GM18519 (cell line): Measurements from ENCODE around the gene UBE2N.
"Not testable (repeated sequence)": the region's sequence is repeated elsewhere in the genome, so short reads cannot be mapped to it uniquely, and the experiment has no call there.

Experiments used
- ATAC-seq: cut with Tn5 transposase; IDR thresholded peaks from one replicate; pipeline ENCODE4 v1.9.1; 2021; ENCODE audit warnings: mild to moderate bottlenecking, moderate library complexity; ENCODE audit not compliant: unreplicated experiment, low FRiP score

Gene UBE2N

DNA sequence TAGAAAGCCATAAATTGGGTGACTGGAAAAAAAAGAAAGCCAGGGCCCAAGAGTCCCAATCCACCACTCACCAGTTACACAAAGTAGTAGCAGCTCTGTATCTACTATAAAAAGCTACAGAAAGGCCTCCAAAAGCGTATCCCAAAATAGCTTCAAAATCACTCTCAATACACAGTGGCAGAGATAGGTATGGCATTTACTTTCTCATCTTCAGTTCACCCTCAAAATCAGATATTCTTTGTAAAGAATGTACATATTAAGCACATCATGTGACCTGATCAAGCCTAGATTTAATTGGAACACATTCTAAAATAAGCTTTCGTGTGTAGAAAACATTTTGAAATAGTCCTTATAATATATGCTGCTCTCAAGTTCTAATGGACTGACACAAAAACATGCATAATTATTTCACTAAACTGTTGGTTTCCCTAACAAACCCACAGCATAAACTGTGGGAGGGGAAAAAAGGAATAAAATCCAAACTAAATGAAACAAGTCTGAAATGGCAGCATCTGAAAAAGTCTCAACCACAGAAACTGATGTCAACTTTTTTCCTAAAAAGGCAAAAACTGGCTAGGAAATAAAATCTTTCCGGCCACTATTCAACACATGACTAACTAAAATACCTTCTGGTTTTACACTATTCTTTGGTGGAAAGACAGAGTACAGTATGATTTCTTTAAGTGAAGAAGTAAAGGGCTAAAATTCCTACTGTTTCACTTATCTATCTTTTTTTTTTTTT, 25.9 kb downstream of the UBE2N start:
- ATAC-seq, result no peak

DNA sequence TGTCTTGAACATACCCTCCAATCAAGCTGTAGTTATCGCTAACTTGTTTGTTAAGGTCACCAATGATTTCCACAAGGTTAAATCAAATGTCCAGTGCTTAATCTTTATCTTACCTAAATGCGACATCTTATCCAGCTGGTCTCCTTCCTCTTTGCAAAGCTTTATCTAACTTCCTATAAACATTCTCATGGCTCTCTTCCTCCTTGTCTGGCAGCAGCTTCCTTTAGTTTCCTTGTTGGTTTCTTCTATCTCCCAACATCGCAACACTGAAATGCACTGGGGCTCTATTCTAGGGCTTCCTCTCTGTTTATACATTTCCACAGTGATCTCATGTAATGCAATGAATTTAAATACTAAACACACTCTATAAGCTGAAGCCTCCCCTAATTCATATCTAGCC, 28.7 kb downstream of the UBE2N start:
- ATAC-seq, result no peak

DNA sequence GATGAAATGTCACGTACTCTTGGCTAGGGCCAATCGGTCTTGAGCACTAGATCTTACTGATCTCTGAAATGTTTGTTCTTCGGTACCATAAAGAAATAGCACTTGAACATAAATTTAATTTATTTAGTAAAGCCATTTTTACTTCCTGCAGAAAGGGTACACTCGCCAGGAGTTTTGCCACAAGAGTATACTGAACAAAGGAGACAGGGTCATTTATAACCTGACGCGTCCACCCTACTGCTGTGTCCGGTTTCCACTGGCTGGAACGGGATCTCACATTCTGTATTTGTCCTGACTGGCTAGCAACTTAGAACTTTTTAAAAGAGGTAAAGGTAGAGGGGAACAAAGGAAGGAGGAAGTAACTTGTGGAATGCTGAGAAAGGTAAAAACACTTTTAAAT, 29.4 kb downstream of the UBE2N start:
- ATAC-seq, result not testable (repeated sequence)

DNA sequence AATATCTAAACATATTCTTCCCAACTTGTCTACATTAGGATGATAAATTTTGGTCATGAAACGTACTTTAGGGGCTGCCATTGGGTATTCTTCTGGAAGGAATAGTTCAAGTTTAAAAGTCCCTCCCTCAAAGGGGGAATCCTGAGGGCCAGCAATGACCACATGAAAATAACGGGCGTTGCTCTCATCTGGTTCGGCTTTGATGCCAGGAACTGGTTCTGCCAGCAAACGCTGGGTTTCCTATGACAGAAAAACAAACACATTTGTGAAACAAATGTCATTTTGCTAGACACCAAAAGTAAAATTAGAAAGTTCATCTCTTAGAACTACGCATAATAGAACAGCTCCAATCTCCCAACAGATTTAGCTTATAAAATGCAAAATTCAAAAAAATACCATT, 30.7 kb downstream of the UBE2N start:
- ATAC-seq, result not testable (repeated sequence)

DNA sequence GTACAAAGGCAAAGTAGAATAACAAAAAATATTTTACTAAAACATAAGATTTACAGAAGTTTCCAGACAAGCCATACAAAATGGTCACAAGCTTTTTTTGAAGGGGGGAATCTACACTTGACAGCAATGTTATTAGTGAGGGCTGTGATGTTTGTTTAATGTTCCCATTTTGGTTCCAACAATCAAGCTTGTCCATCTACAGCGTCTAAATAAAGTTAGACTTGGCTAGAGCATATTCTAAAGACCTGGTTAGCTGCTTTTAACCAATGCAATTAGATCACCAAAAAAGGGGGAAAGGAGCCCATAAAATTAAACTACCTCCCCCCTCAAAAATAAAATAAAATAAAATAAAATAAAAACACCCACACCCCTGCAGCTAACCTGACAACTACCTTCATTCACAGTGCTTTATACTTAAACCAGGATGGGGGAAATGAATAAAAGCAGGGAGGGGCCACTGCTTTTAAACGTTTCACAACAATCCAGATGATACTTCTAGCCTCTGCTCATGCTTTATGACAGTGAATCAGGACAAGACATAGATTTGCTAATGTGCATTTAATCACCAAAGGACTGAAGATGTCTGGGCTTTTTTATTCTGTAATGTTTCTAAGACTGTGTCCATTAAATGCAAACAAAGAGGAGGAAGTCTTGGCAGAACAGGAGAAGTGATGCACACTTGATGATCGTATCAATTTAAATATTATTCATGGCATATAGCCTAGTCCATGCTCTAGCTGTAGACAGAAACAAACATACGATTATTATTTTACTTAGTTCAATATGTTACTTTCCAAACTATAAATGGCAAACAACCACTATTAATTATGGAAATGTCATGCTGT, 32.2 kb downstream of the UBE2N start:
- ATAC-seq, result not testable (repeated sequence)

DNA sequence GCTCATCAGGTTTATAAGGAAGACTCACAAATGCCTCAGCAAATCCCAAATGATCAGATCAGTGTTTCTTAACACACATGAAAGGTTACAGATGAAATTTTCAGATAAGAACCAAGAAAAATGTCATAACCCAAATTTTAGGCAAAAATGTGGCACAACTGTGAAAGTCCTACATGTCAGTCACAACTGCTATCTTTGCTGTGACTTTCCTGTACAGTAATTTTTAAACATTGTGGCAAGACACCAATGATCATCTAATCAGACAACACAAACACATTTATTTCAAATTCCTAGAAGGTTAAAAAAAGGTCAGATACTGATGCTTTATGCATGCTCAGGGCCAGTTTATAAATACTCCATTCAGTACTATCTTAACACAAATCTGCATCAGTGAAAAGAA, 32.9 kb downstream of the UBE2N start:
- ATAC-seq, result no peak

DNA sequence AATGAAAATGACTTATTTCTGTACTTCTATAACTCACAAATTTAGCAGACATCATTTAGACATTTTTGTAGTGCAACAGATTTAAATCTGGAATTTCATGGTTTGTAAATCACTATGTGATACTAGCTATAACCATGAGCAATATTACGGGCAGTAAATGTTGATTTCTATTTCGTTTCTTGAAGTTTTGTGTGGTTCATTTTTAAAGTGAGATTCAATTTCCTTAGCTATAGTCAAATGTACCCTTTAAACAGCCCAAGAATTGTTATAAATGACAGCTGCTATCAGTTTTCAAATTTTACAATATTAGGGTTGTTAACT, 33.8 kb downstream of the UBE2N start:
- ATAC-seq, result no peak

DNA sequence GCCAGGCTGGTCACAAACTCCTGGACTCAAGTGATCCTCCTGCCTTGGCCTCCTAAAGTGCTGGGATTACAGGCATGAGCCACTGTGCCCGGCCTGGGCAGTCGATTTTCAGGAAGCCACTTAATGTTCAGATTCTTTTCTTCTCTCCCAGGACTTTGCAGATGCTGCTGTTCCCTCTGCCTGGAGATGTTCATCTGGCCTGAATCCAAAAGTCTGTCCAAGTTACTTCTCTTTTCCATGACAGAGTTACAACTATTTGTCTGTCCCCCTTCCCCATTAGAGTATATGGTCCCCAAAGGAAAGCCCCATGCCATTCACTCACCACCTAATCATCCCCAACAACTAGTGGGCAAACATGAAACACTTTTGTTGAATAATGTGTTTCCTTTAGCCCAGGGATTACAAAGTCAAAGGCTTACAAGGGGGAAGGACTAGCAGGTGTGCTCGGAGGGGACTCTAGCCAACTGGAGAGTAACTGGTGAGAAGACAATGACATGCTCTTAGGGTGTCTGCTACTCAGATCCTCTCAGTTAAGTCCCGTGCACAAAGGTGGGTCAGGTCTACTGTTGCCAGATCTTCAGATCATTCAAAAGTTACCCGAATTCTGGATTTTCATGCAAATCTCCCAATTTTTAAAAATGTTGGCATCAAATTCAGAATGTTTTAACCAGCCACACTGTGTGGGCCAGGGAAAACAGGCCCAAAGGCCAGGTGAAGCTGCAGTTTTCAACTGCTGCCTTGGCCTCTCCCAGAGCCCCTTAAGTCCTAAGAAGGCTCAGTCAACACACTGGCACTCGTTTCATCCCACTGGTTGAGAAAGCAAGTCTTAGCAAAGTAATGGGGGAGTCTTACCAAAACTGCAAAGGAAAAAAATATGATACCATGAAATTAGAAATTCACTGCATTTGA, 34.4 kb downstream of the UBE2N start:
- no peak for ATAC-seq

DNA sequence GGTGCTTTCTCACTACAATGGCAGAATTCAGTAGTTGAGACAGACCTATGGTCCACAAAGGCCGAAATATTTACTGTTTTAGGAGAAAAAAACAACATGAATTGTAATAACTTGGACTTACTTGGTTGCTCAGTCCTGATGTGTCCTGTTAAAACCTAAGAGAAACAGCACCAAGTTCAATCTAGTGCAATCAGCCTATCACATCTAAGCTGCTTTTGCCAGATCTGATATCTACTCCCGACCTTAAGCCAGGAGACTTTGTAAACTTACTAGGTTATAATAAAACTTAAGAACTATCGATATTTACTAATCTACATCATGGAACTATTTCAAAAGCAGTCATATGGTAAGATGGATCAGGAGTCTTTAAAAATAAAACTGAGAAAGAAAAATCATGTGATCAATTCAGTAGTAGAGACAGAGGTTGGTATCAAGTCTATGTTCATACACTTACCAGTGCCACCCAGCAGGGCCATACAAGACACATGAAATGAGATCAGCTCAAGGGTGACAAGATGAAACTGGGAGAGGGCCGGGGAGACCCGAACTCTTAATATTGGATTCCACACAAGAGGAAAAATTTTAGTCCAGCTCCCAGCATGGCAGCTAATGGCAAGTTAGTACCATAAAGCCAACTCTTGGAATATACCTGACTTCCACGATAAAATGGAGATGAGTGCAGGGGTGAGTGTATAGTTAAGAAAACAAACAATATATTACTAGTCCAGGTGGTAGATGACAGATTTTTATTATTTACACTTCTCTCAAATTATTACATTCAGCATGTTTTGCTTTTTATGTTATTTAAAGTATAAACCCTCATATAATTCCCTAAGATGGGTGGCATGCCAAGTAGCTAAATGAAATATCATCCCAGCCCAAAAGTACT, 36.5 kb downstream of the UBE2N start:
- no peak for ATAC-seq

DNA sequence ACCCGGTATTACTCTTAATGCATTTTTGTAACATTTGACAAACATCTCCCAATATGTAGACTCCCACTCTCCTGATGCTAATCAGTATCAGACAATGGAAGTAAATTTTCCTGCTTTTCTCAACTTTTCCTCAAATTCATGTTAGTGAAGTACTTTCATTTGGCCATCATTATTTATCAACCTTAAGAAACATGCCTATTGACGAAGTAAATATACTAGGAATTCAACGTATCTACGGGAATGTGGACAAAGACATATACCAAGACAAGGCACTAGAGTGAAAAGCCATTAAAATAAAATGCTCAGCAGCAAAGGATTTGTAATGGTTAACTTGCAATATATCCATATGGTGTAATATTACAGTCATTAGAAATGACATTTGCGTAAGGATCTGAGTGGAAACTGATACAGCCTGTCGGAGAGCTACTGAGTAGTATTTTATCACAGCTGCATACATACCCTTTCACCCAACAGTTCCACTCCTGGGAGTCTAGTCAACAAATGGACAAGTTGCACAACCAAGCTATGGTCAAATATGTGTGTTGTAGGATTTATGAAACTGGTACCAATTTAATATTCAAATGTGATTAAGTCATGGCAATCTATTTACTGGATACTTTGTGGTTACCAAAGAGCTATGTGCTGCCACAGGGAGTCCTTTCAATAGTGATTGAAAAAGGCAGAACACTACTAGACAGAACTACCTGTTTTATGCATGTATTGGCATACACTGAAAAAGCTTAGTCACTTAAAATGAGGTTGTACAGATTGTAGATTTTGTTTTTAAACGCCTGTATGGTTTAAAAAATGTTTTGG, 37.6 kb downstream of the UBE2N start:
- ATAC-seq, result no peak

DNA sequence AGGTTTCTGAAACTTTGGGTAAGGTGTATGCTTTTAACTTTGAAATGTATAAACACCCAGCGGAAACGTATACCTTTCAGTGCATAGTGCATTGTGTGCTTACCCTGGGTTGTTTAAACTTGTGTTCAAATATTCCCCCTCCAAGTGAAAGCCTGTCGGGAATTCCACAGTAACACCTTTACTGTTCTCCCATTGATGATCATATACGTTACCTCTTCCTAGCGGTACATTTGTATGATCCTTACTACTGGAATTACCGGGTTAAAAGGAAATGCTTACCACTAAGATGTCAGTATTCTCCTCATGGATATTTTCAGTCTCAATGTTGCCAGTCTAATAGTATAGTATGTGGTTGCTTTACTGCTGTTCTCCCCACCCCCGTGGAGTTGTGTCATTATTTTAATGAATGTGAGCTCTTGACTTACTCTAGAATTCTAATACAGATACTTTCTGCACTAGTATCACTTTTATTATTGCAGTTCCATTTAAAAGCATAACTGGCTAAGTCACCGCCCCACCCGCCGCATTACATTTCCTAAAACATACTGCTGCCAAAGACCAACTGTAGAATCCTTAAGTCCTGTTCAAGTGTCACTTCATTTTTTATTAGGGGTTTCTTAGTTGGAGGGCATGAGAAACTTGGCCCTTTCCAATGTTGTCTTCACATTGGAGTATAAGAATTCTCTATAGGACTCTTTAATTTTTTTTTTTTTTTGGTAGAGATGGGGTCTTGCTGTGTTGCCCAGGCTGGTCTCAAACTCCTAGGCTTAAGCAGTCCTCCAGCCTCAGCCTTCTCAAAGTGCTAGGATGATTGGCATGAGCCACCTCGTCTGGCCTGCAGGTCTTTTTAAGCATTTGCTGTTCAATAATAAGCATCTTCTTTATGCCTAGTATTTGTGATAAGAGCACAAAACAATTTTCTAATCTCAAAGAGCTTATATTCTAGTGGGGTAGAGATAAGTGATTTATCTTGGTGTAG, 39.1 kb downstream of the UBE2N start:
- ATAC-seq, result no peak

DNA sequence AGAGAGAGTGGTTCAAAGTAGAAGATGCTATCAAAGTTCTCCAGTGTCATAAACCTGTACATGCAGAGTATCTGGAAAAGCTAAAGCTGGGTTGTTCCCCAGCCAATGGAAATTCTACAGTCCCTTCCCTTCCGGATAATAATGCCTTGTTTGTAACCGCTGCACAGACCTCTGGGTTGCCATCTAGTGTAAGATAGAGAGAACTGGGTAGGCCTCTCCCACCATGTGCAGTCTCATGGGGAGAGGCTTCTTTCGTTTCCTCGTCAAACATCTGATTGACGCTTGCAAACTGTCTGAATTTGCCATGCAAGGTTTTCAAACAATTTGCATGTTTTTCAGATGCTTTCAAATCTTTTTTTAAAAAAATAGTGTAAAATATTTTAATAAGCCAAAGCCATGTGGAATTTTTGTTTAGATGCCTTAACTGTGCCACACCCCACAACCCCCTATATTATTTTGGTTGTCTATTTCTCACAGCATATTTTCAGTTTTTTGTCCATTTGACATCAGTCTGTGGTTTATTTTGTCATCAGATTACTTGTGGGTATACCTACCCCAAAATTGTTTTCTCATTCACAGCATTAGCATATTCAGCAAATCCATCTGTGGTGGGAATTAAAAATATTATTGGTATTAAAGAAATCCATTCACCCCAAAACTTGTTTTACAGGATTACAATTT, 42.4 kb downstream of the UBE2N start:
- ATAC-seq, result peak; percentile 57

DNA sequence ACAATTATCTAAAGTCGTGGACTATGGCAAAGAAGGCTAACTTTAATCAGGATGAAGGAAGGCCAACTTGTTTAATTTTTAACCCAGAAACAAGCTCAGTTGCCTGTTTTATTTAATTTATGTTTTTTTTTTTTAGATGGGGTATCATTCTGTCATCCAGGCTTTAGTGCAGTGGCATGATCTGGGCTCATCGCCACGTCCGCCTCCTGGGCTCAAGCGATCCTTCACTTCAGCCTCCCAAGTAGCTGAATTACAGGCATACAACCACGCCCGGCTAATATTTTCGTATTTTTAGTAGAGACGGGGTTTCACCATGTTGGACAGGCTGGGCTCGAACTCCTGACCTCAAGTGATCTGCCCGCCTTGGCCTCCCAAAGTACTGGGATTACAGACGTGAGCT, 44.3 kb downstream of the UBE2N start:
- no peak for ATAC-seq

DNA sequence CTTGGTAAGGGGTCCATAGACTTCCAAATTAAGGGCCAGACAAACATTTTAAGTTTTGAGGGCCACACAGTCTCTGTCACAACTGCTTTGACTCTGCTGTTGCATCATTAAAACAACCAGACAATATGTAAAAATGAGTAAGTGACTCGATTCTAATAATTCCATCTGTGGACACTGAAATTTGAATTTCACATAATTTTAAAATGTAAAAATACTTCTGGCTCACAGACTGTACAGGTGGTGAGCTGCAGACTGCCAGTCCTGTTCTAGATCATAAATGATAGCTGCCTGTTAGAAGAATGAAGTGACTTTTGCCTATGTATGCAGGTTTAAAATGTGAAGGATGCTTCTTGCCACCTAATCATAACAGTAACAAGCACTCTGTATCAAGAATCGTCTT, 48.3 kb downstream of the UBE2N start:
- no peak for ATAC-seq

DNA sequence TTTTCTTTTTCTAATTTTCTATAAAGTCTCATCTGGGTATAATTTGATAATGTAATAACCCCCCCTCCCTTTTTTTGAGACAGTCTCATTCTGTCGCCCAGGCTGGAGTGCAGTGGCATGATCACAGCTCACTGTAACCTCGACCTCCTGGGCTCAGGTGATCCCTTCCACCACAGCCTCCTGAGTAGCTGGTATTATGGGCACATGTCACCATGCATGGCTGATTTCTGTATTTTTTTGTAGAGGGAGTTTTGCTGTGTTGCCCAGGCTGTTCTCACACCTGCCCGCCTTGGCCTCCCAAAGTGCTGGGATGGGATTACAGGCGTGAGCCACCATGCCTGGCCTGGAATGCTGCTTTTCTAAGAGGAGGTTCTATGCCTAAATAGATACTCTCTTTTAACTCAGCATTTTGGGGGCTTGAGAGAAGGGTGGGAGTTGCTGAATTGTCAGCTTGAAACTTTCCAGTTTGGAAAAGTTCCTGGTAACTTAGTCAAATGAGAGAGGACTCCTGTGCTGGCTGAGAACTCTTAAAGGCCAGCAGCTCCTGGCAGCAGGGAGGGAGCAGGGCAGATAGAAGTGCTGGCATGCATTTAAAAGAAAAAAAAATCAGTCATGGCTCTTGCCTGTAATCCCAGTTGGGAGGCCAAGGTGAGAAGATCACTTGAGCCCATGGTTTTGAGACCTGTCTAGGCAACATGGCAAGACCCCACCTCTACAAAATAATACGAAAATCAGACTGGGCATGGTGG, 51.0 kb downstream of the UBE2N start:
- ATAC-seq, result no peak

DNA sequence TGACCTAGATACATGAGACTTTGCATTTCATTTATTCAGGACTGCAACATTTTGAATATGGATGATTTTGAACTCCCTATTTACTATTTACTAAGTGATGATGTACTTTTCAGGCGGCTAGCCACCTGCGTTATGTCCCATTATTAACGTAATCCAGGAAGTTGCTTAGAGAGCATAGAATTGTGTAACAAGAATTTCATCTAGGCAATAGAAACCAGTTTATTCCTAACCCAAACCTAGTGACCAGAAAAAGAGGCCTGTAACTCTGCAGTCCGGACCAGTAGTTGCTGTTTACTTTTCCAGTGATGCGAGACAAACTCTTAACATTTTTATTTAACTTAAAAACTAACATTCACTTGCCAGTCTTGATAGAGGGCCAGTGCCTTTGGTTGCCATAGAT, 51.7 kb downstream of the UBE2N start:
- ATAC-seq, result no peak

DNA sequence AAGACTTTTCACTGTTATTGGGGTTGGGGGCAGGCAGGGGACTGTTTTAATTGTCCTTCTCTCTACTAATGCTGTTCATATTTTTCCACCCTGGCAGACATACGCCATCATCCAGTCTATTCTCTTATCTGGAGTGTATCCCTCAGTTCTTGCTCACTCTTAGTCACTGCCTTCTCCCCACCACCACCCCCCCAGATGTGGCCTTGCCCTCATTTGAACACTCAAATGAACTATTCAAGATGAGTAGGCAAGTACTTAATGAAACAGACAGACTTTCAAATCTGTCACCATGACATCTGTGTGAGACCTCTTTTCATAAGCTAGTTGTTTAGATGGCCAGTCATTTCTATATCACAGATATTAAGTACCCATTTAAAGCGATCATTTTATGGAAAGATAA, 54.0 kb downstream of the UBE2N start:
- ATAC-seq, result no peak
